HG03159 (cell line): ENCODE measurements around the gene DNPH1.

Experiments
- ATAC-seq: cut with Tn5 transposase; IDR thresholded peaks from one replicate; pipeline ENCODE4 v1.9.1; 2021; ENCODE audit warnings: mild to moderate bottlenecking, moderate library complexity; ENCODE audit not compliant: unreplicated experiment

DNPH1 gene

GRCh38 chr6:43185391-43185985, 43.8 kb downstream of the DNPH1 start:
- ATAC-seq, result no peak

GRCh38 chr6:43184268-43184985, 44.9 kb downstream of the DNPH1 start:
- no peak for ATAC-seq

GRCh38 chr6:43183441-43183840, 45.8 kb downstream of the DNPH1 start:
- ATAC-seq, result no peak

- peak; percentile 94 for ATAC-seq
Measured at GRCh38 chr6:43181942-43182860, 47.1 kb downstream of the DNPH1 start, which contains the start of gene CUL9. TSS of gene CUL9 (plus strand) at chr6:43182196. CDS start at chr6:43184311, 2,115 bp downstream.

- no peak for ATAC-seq
Measured at GRCh38 chr6:43181621-43181941, 47.7 kb downstream of the DNPH1 start.

- ATAC-seq, result no peak
Measured at GRCh38 chr6:43180985-43181384, 48.3 kb downstream of the DNPH1 start.

- no peak for ATAC-seq
Measured at GRCh38 chr6:43180058-43180457, 49.2 kb downstream of the DNPH1 start.

- no peak for ATAC-seq
Measured at GRCh38 chr6:43178951-43179830, 50.1 kb downstream of the DNPH1 start.

GRCh38 chr6:43178150-43178549, 51.1 kb downstream of the DNPH1 start:
- no peak for ATAC-seq

GRCh38 chr6:43176423-43176786, 52.9 kb downstream of the DNPH1 start:
- no peak for ATAC-seq

GRCh38 chr6:43175676-43176422, 53.4 kb downstream of the DNPH1 start:
- ATAC-seq, result no peak
